ENCODE measurements around the gene CACNA1S. TPM values are rescaled to one million over a fixed set of nuclear protein-coding genes. Genes with fewer than 3 reads are reported as not detected.

CACNA1S gene
- total RNA-seq, 1 donor from 2014 or later: not detected

DNA sequence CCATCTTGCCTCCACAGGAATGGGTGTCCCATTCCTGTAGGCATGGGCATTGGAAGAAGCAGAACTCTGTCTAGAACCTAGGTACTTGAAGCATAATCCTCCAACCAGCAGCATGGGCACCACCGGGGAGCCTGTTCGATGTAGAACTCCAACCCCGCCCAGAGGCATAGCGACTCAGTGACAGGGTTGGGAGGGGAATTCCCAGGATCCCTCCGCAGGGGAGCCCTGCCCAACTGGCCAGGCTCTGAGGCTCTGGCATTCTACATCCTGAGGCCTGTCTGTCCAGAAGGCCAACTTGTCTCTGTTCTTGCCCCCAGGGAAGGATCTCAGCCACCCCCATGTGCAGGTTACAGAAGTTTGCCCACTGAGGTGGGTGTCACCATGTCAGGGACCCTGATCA is 38.2 kb downstream of the CACNA1S start:
- DNase-seq (no peak), ATAC-seq (ENCODE audit: low read depth) (no peak)
- H3K36me3 Mint-ChIP-seq (ENCODE audit: low read depth): no peaks in the 10 kb centered on the region
- intact Hi-C loops (cut with micrococcal nuclease): no loop called here
- ChIA-PET CTCF (no interaction called here), POLR2A (no interaction called here)
- H3K4me1 Mint-ChIP-seq: no peaks in the 10 kb centered on the region
- peaks cover 5% of the 10 kb centered on the region for H3K27me3 Mint-ChIP-seq
- H3K9me3 Mint-ChIP-seq: no peaks in the 10 kb centered on the region
- no peak overlapping the region for H3K27ac Mint-ChIP-seq
- no peak overlapping the region for H3K4me3 Mint-ChIP-seq
- TF ChIP-seq, protein P1, sequence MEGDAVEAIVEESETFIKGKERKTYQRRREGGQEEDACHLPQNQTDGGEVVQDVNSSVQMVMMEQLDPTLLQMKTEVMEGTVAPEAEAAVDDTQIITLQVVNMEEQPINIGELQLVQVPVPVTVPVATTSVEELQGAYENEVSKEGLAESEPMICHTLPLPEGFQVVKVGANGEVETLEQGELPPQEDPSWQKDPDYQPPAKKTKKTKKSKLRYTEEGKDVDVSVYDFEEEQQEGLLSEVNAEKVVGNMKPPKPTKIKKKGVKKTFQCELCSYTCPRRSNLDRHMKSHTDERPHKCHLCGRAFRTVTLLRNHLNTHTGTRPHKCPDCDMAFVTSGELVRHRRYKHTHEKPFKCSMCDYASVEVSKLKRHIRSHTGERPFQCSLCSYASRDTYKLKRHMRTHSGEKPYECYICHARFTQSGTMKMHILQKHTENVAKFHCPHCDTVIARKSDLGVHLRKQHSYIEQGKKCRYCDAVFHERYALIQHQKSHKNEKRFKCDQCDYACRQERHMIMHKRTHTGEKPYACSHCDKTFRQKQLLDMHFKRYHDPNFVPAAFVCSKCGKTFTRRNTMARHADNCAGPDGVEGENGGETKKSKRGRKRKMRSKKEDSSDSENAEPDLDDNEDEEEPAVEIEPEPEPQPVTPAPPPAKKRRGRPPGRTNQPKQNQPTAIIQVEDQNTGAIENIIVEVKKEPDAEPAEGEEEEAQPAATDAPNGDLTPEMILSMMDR (IDR thresholded peaks at IDR 0.05): no peak

- Mint-ChIP-seq H3K4me1 (no peaks in the 10 kb centered on the region), H3K27ac (no peak overlapping the region), H3K27me3 (peaks cover 5% of the 10 kb centered on the region), H3K4me3 (no peak overlapping the region), H3K36me3 (ENCODE audit: low read depth) (no peaks in the 10 kb centered on the region), H3K9me3 (no peaks in the 10 kb centered on the region)
- TF ChIP-seq, protein P1 (IDR thresholded peaks at IDR 0.05): no peak
- intact Hi-C loops (cut with micrococcal nuclease): no loop called here
- ChIA-PET CTCF (no interaction called here), POLR2A (interaction anchor here (0.6 kb wide), 1 partner anchor 86 kb away, joined by 5 read pairs; no protein-coding TSS in a partner anchor)
- ATAC-seq (ENCODE audit: low read depth) (no peak), DNase-seq (no peak)
Measured at GRCh38 chr1:201072922-201073321, 39.3 kb downstream of the CACNA1S start.

DNA sequence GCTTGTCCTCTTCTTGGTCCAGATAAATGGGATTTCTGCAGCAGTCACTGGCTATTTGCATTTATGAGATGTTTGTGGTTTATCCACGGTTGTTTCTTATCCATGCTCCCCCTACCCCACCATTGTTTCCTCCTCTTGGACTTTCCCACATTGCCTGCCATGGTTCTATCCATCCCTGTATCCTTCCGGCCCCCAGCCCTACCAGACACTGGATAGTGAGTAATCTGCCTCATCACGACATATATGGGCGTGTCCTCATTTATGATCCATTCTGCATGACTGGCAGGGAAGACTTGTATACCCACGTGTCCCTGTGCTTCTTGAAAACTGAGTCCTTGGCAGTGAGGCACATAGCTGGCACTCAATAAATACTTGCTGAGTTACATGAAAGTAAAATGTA is 40.1 kb downstream of the CACNA1S start:
- no peak for DNase-seq
- H3K9me3 Mint-ChIP-seq: no peaks in the 10 kb centered on the region
- H3K27ac Mint-ChIP-seq: no peak overlapping the region
- intact Hi-C loops (cut with micrococcal nuclease): no loop called here
- H3K27me3 Mint-ChIP-seq: peaks cover 9% of the 10 kb centered on the region
- ChIA-PET CTCF (no interaction called here), POLR2A (no interaction called here)
- H3K4me3 Mint-ChIP-seq: no peak overlapping the region
- H3K4me1 Mint-ChIP-seq: no peaks in the 10 kb centered on the region
- H3K36me3 Mint-ChIP-seq (ENCODE audit: low read depth): no peaks in the 10 kb centered on the region
- ATAC-seq (ENCODE audit: low read depth): no peak
- TF ChIP-seq, protein P1 (IDR thresholded peaks at IDR 0.05): no peak

GRCh38 chr1:201069636-201070035 is 42.6 kb downstream of the CACNA1S start:
- POLR2A ChIA-PET: no interaction called here
- H3K27ac Mint-ChIP-seq: no peak overlapping the region
- H3K9me3 Mint-ChIP-seq: no peaks in the 10 kb centered on the region
- no peak for DNase-seq
- H3K36me3 Mint-ChIP-seq (ENCODE audit: low read depth): no peaks in the 10 kb centered on the region
- TF ChIP-seq, protein P1 (IDR thresholded peaks at IDR 0.05): no peak
- no peaks in the 10 kb centered on the region for H3K4me1 Mint-ChIP-seq
- ATAC-seq (ENCODE audit: low read depth): no peak
- intact Hi-C loops (cut with micrococcal nuclease): no loop called here
- H3K27me3 Mint-ChIP-seq: peaks cover 15% of the 10 kb centered on the region
- CTCF ChIA-PET: no interaction called here
- no peak overlapping the region for H3K4me3 Mint-ChIP-seq

DNA sequence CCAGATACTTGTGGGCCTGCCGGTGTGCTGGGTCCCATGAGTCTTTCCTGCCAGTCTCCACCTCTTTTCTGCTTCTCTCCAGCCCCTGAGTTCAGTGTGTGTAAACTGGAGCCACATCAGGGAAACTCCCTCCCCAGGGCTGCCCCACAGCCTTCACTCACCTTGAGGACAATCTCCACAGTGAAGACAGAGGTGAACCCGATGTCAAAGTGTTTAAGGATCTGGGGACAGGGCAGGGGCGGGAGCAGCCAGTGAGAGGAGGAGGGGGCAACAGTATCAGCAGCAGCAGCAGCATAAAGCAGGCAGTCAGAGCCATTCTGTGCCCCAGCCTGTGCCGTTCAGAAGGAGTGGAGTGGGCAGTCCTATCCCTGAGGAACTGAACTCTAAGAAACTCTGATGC is 43.2 kb downstream of the CACNA1S start:
- no peaks in the 10 kb centered on the region for H3K9me3 Mint-ChIP-seq

More for the DNA sequence above, 43.2 kb downstream of the CACNA1S start:
- intact Hi-C loops (cut with micrococcal nuclease): no loop called here
- H3K27me3 Mint-ChIP-seq: peaks cover 15% of the 10 kb centered on the region
- ChIA-PET POLR2A (no interaction called here), CTCF (no interaction called here)
- no peak overlapping the region for H3K4me3 Mint-ChIP-seq
- no peak for ATAC-seq (ENCODE audit: low read depth)
- TF ChIP-seq, protein P1 (IDR thresholded peaks at IDR 0.05): no peak
- H3K27ac Mint-ChIP-seq: no peak overlapping the region
- no peaks in the 10 kb centered on the region for H3K36me3 Mint-ChIP-seq (ENCODE audit: low read depth)
- H3K4me1 Mint-ChIP-seq: no peaks in the 10 kb centered on the region
- DNase-seq: no peak
